HG02678 (cell line): ENCODE data around the gene FAXDC2.
"Not testable (repeated sequence)": the region's sequence is repeated elsewhere in the genome, so short reads cannot be mapped to it uniquely, and the experiment has no call there.

Source experiments
- ATAC-seq: cut with Tn5 transposase; IDR thresholded peaks from one replicate; pipeline ENCODE4 v1.9.1; 2021; ENCODE audit warnings: mild to moderate bottlenecking, moderate library complexity; ENCODE audit not compliant: unreplicated experiment

Gene FAXDC2

DNA sequence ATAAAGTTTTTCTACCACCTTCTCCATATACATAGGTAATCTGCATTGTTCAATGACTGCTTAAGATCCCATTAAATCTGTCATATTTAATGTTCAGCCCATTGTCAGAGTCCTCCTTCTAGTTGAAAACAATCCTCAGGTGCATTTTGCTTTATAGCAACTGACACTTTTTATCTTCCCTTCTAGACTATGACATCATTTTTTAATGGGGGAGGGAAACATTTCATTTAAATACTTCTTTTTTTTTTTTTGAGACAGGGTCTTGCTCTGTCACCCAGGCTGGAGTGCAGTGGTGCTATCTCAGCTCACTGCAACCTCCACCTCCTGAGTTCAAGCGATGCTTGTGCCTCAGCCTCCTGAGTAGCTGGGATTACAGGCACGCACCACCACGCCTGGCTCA, 17.6 kb downstream of the FAXDC2 start:
- ATAC-seq: not testable (repeated sequence)

- no peak for ATAC-seq
Observed at GRCh38 chr5:154831451-154831850, 19.0 kb downstream of the FAXDC2 start.

GRCh38 chr5:154830596-154830995, 19.8 kb downstream of the FAXDC2 start:
- no peak for ATAC-seq

- no peak for ATAC-seq
Observed at GRCh38 chr5:154830219-154830595, 20.2 kb downstream of the FAXDC2 start.

GRCh38 chr5:154829589-154830218, 20.7 kb downstream of the FAXDC2 start:
- ATAC-seq: no peak

GRCh38 chr5:154829181-154829588, 21.2 kb downstream of the FAXDC2 start:
- no peak for ATAC-seq

DNA sequence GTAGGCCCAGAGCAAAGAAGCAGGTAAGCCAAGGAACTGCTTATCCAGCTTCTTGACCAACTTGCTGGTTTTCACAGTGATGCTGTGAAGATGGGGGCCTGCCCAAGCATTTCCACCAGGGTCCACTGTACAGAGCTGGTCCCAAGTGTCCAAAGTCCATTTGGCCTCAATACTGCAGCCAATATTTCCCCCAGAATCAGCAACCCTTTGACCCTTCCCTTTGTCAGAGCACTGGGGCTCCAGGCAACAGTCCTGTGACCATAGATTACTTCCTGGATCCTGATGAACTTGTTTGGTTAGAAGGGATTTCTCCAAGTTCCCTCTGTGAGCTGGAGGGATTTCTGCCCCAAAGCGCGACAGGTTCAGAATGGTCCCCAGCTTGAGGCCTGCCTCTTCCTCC, 26.3 kb downstream of the FAXDC2 start:
- no peak for ATAC-seq

DNA sequence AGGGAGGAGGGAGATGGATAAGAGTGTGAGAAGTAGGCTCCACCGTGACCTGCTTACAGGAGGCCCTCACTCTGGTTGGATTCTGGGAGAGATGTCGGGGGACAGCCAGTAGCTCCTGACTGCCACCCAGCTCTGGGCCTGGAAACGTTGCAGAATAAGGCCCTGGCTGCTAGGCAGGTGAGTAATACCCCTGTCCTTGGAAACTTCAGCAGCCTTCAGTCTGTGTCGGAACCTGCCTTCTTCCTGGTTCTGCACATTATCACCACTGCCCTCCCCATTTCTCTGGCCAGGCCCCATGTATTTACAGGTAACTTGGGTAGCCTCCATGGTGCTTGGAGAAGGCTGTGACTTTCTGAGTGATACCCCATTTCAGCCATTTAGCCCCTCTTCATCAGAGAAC, 26.8 kb downstream of the FAXDC2 start:
- no peak for ATAC-seq

GRCh38 chr5:154822896-154823295, 27.5 kb downstream of the FAXDC2 start:
- not testable (repeated sequence) for ATAC-seq

- no peak for ATAC-seq
Observed at GRCh38 chr5:154820383-154820782, 30.0 kb downstream of the FAXDC2 start.

DNA sequence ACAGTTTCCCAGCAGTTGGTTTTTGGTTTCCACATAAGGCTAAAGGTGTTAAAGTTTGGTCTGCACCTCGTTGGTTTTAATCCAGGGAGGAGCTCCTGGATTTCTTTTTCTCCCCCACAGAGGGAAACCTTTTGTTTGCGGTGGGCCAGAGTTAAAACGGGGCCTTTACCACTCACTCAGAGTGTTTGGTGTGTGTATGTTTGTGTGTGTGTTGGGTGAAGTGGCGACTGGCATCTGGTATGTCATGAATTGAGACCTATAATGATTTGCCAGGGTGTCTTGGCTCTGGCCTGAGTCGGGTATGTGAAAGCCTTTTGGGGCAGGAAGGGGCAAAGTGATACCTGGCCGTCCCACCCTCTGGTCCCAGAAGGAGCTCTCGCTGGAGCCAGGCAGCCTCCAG, 30.9 kb downstream of the FAXDC2 start:
- no peak for ATAC-seq

DNA sequence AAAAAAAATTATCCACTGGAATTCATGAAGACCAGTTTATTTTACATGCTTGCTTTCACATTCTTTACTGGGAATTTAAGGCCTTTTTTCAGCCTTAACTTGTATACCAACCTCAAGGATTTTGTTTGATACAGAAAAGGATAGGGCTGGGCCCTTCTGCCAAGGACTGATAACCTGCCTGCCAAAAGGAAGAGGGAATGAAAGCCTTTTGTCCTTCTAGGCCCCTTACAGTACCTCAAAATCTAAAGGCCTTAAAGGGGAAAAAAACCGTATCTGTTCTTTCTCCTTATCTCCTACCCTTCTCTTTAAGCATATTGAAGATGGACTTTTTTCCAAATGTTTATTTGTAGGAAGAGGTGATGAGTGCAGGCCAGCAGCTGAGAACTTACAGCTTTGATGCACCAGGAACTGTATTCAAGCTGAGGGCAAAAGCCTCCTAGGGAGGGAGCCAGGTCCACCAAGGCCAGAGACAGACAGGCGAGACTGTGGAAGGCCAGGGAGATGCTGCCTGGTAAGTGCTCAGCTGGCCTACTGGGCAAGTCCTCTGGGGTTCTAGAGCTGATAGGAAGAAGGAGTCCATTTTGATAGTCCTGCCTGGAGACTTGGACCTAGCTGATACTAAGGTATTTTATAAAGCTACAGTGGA, 31.8 kb downstream of the FAXDC2 start:
- ATAC-seq: no peak

GRCh38 chr5:154817815-154818214, 32.6 kb downstream of the FAXDC2 start:
- no peak for ATAC-seq

- no peak for ATAC-seq
Observed at GRCh38 chr5:154816891-154817492, 33.4 kb downstream of the FAXDC2 start.

DNA sequence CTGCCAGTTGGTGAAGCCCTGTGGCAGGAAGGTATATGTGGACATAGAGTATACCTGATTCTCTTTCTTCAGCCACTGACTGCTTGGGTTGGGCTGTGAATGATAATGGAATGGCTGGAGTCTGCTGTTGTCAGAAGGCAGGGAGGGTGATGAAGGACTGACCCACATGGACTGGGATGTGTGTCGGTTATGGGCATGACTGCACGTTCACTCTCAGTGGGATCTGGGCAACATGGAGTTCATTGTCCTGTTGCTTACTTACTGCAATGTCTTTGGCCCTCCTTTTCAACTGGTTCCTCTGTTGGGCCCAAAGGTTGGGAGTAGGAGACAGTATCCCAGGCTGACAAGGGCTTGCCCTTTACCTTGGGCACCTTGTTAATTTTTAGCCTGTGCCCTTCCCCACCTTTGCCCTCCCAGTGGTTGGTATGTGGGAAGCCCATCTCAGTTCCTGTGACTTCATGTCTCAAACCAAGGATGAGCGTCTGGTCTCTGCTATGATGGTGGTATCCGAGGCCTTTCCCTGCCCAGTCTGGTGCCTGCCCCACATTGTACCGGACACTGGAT, 34.6 kb downstream of the FAXDC2 start:
- no peak for ATAC-seq

GRCh38 chr5:154815025-154815424, 35.4 kb downstream of the FAXDC2 start:
- no peak for ATAC-seq

- ATAC-seq: no peak
Observed at GRCh38 chr5:154813736-154814135, 36.7 kb downstream of the FAXDC2 start.

- no peak for ATAC-seq
Observed at GRCh38 chr5:154813158-154813557, 37.2 kb downstream of the FAXDC2 start.

DNA sequence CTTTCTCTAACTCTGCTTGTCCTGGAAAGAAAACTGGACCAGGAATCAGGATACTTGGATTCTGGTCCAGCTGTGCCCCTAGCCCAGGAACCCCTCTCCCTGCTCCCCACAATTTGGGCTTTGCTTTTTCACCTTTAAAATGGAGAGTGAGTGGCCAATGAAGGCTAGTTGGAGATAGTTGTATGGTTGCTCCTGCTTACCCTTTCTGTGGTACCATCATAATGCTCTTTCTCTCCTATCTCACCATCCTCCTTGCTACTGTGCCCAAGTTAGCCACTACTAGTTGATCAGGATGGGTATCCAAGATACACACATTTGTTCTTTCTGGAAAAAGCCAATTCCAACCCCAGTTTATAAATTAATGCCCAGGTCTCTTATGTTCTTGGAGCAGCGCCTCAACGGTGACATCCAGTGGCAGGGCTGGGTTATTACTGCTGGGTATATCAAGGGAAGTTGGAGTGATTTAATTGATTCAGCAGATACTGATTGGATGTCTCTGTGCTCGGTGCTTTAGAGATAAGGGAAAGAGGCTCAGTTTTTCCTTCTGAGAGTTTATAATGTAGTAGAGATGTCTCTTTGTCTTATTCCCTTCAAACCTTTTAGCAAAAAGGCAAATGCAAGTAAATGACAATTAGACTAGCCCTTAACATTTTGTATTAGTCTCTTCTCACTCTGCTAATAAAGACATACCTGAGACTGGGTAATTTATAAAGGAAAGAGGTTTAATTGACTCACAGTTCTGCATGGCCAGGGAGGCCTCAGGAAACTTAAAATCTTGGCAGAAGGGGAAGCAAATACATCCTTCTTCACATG, 38.5 kb downstream of the FAXDC2 start:
- ATAC-seq: no peak

DNA sequence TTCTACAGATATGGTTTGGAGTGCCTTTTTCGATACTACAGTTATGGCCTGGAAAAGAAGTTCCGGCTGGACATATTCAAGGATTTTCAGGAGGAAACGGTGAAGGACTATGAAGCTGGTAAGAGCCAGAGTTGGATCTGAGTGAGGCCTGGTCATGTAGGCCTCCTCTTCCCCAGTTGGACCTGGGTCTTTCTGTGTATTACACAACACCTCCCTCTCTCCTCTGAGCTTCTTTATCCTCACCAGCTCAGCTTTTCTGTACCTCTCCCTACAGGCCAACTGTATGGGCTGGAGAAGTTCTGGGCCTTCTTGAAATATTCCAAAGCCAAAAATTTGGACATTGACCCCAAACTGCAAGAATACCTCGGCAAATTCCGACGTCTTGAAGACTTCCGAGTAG, 39.2 kb downstream of the FAXDC2 start:
- ATAC-seq: no peak

DNA sequence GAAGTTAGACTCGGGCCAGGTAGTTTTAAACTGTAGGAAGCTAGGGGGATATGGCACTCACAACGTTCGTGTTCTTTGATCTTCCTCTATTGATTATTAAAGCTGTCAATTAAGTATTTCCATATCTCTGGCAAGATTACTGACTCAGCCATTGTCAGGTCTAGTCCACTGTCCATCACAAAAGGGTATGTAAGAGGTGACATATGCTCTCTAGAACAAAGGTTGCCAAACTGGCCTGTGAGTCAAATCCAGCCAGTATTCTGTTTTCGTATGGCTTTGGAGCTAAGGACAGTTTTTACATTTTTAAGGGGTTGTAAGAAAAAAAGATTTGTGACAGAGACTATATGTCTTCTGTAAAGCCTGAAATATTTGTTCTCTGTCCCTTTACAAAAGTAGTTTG, 44.2 kb downstream of the FAXDC2 start:
- no peak for ATAC-seq
